Keratinocyte (primary cell): Measurements from ENCODE around the gene MLH1. TPM values are rescaled to one million over a fixed set of nuclear protein-coding genes. Genes with fewer than 3 reads are reported as not detected.

Experiments
- DNase-seq: peaks from one replicate; pipeline ENCODE4 v3.0.0-alpha.2; 2011; ENCODE audit warnings: low read depth, missing footprints, low spot score
- FAIRE-seq: peaks from 2 replicates; lab custom pipeline; 2011; peaks lifted over from hg19 to GRCh38; lab: Jason Lieb, UNC
- H2AFZ ChIP-seq: 2 replicates; pipeline ENCODE4 v1.6.0; 2012; ENCODE audit warnings: low read length, control low read depth, inconsistent platforms; ENCODE audit not compliant: control insufficient read depth
- H3K27ac ChIP-seq: 2 replicates; pipeline ENCODE4 v1.5.1; 2011; ENCODE audit warnings: low read length; ENCODE audit not compliant: control insufficient read depth, insufficient read depth
- H3K27me3 ChIP-seq: 3 replicates; pipeline ENCODE4 v1.6.0; 2011; ENCODE audit warnings: low read length; ENCODE audit not compliant: control insufficient read depth, insufficient read depth; ENCODE audit errors: extremely low read depth
- H3K36me3 ChIP-seq, 2 experiments: 2 replicates in 1 of 2; 3 replicates in 1 of 2; pipeline ENCODE4 v1.5.1; 2011; ENCODE audit warnings: low read length in 2 of 2, mild to moderate bottlenecking in 1 of 2; ENCODE audit not compliant: control insufficient read depth in 2 of 2, insufficient read depth in 2 of 2; ENCODE audit errors: extremely low read depth in 1 of 2
- H3K4me1 ChIP-seq: 3 replicates; pipeline ENCODE4 v1.5.1; 2011; ENCODE audit warnings: low read length; ENCODE audit not compliant: control insufficient read depth, insufficient read depth; ENCODE audit errors: extremely low read depth
- H3K4me2 ChIP-seq: 3 replicates; pipeline ENCODE4 v1.6.0; 2011; ENCODE audit warnings: low read depth, low read length; ENCODE audit not compliant: control insufficient read depth, insufficient read depth; ENCODE audit errors: extremely low read depth
- H3K4me3 ChIP-seq, 3 experiments: fragments of 200-600 bp in 1 of 3; sonication (generic) in 1 of 3; 2 replicates in 2 of 3; 3 replicates in 1 of 3; pipeline ENCODE4 v1.5.1; 2011 to 2016; ENCODE audit warnings: low read length in 3 of 3, mild to moderate bottlenecking in 3 of 3, control low read depth in 2 of 3, inconsistent platforms in 1 of 3, low read depth in 1 of 3, mixed read lengths in 1 of 3, mixed run types in 1 of 3, moderate library complexity in 1 of 3; ENCODE audit not compliant: control insufficient read depth in 2 of 3, insufficient read depth in 2 of 3; ENCODE audit errors: extremely low read depth in 1 of 3
- H3K79me2 ChIP-seq: 2 replicates; pipeline ENCODE4 v1.6.0; 2012; ENCODE audit warnings: low read length; ENCODE audit not compliant: control insufficient read depth, insufficient read depth
- H3K9ac ChIP-seq: 3 replicates; pipeline ENCODE4 v1.6.0; 2011; ENCODE audit warnings: low read length; ENCODE audit not compliant: control insufficient read depth, insufficient read depth; ENCODE audit errors: extremely low read depth
- H3K9me1 ChIP-seq: 3 replicates; pipeline ENCODE4 v1.6.0; 2011; ENCODE audit warnings: low read length; ENCODE audit not compliant: control insufficient read depth, insufficient read depth; ENCODE audit errors: extremely low read depth
- H3K9me3 ChIP-seq: 2 replicates; pipeline ENCODE4 v1.5.1; 2012; ENCODE audit warnings: low read depth, low read length; ENCODE audit not compliant: control insufficient read depth
- H4K20me1 ChIP-seq: 3 replicates; pipeline ENCODE4 v1.6.0; 2011; ENCODE audit warnings: low read length; ENCODE audit not compliant: control insufficient read depth, insufficient read depth; ENCODE audit errors: extremely low read depth
- EZH2 ChIP-seq: IDR thresholded peaks from one replicate; pipeline ENCODE4 v1.6.1; 2012; ENCODE audit warnings: inconsistent platforms, mild to moderate bottlenecking, low read length, moderate library complexity
- dilution Hi-C: fragments of 300-500 bp; cut with MboI; formaldehyde crosslinking; loops from one replicate; pipeline ENCODE4 v1.7.0; 2020; ENCODE audit warnings: low sequenced_read_pairs; ENCODE audit not compliant: extremely low pct_ligation_motif_present
- polyA plus RNA-seq, 5 experiments: library from polyadenylated mRNA; depleted of rRNA in 3 of 5; stranded (reverse) in 3 of 5; stranded (forward) in 1 of 5; unstranded in 1 of 5; fragments of >200 nt; gene quantifications; 1 replicate in 1 of 5; 2 replicates in 3 of 5; 3 replicates in 1 of 5; pipeline versions ENCODE4 v1.2.1 to v1.2.3, GENCODE V29; 2011 to 2012; ENCODE audit warnings: missing spikeins in 2 of 5, low read depth in 1 of 5, low replicate concordance in 1 of 5
- TF ChIP-seq, protein P1 (sequence below), 3 experiments: IDR thresholded peaks in 1 of 3; conservative IDR thresholded peaks in 1 of 3; optimal IDR thresholded peaks in 1 of 3; 2 replicates in 2 of 3; 3 replicates in 1 of 3; pipeline versions ENCODE3 to v1.5.1; 2011; ENCODE audit warnings: low read length in 3 of 3, mild to moderate bottlenecking in 3 of 3, moderate library complexity in 2 of 3, control low read depth in 1 of 3, inconsistent platforms in 1 of 3; ENCODE audit not compliant: insufficient read depth in 2 of 3; ENCODE audit errors: extremely low read depth in 1 of 3

The MLH1 gene
- polyA plus RNA-seq, 1 donor (not counting 4 experiments of a cell fraction or from before 2014, with no cell fraction given) = 44.7 TPM

- no peak for DNase-seq
- Histone ChIP-seq H3K4me1 (no peaks in the 10 kb centered on the region), H3K9me1 (no peaks in the 10 kb centered on the region), H3K4me2 (no peak overlapping the region), H4K20me1 (no peaks in the 10 kb centered on the region), H3K4me3 (no peak overlapping the region), H3K9me3 (no peaks in the 10 kb centered on the region), H3K27me3 (no peaks in the 10 kb centered on the region), H3K27ac (no peak overlapping the region), H3K9ac (no peak overlapping the region), H2AFZ (no peak overlapping the region), H3K79me2 (no peaks in the 10 kb centered on the region), H3K36me3 (peaks cover 34 to 40% of the 10 kb centered on the region in 2 experiments)
- dilution Hi-C loops = no loop called here
- FAIRE-seq = no peak
- no peak for TF ChIP-seq EZH2
- TF ChIP-seq, protein P1, sequence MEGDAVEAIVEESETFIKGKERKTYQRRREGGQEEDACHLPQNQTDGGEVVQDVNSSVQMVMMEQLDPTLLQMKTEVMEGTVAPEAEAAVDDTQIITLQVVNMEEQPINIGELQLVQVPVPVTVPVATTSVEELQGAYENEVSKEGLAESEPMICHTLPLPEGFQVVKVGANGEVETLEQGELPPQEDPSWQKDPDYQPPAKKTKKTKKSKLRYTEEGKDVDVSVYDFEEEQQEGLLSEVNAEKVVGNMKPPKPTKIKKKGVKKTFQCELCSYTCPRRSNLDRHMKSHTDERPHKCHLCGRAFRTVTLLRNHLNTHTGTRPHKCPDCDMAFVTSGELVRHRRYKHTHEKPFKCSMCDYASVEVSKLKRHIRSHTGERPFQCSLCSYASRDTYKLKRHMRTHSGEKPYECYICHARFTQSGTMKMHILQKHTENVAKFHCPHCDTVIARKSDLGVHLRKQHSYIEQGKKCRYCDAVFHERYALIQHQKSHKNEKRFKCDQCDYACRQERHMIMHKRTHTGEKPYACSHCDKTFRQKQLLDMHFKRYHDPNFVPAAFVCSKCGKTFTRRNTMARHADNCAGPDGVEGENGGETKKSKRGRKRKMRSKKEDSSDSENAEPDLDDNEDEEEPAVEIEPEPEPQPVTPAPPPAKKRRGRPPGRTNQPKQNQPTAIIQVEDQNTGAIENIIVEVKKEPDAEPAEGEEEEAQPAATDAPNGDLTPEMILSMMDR (optimal IDR thresholded peaks at IDR 0.05 in 1 of 3, IDR thresholded peaks at IDR 0.05 in 1 of 3, conservative IDR thresholded peaks at IDR 0.05 in 1 of 3; ENCODE audit: extremely low read depth in 1 of 3, insufficient read depth in 2 of 3, low read length in 3 of 3) = no peak
These were observed 64.8 kb downstream of the MLH1 start for GRCh38 chr3:37058117-37058516.

DNA sequence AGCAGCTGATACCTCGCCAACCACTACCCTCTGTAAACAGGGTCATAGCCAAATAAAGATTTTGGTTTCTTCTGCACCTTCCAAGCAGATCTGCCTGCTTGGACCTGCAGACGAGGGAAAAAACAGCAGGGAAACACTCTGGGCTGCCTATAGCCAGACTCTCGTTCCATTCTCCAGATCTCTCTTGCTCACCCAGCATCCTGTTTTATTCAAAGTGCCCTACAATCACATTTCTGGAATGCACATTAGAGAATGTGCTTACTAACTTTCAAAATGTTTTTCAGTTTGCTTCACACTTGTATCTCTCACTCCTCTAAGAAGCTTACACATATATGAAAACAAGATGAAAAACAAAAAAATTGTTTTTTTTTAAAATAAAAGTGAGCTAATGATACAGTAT, 71.4 kb downstream of the MLH1 start:
- Histone ChIP-seq H3K4me1 (no peaks in the 10 kb centered on the region), H4K20me1 (no peaks in the 10 kb centered on the region), H3K4me3 (no peak overlapping the region), H3K9me3 (no peaks in the 10 kb centered on the region), H2AFZ (no peak overlapping the region), H3K27ac (no peak overlapping the region), H3K4me2 (no peak overlapping the region), H3K9me1 (no peaks in the 10 kb centered on the region), H3K79me2 (no peaks in the 10 kb centered on the region), H3K27me3 (no peaks in the 10 kb centered on the region), H3K9ac (no peak overlapping the region), H3K36me3 (peaks cover 26 to 32% of the 10 kb centered on the region in 2 experiments)
- FAIRE-seq = no peak
- TF ChIP-seq, protein P1 (optimal IDR thresholded peaks at IDR 0.05 in 1 of 3, IDR thresholded peaks at IDR 0.05 in 1 of 3, conservative IDR thresholded peaks at IDR 0.05 in 1 of 3; ENCODE audit: extremely low read depth in 1 of 3, insufficient read depth in 2 of 3, low read length in 3 of 3) = no peak
- no peak for TF ChIP-seq EZH2
- DNase-seq = no peak
- dilution Hi-C loops = no loop called here
